Measurements from ENCODE around the gene UNC93B1. TPM values are rescaled to one million over a fixed set of nuclear protein-coding genes. Genes with fewer than 3 reads are reported as not detected.

UNC93B1 gene
- total and polyA plus RNA-seq, 2 of the 13 experiments (the other 11 are each of a cell fraction or from before 2014, with no cell fraction given), result 8.8 to 18.9 TPM

DNA sequence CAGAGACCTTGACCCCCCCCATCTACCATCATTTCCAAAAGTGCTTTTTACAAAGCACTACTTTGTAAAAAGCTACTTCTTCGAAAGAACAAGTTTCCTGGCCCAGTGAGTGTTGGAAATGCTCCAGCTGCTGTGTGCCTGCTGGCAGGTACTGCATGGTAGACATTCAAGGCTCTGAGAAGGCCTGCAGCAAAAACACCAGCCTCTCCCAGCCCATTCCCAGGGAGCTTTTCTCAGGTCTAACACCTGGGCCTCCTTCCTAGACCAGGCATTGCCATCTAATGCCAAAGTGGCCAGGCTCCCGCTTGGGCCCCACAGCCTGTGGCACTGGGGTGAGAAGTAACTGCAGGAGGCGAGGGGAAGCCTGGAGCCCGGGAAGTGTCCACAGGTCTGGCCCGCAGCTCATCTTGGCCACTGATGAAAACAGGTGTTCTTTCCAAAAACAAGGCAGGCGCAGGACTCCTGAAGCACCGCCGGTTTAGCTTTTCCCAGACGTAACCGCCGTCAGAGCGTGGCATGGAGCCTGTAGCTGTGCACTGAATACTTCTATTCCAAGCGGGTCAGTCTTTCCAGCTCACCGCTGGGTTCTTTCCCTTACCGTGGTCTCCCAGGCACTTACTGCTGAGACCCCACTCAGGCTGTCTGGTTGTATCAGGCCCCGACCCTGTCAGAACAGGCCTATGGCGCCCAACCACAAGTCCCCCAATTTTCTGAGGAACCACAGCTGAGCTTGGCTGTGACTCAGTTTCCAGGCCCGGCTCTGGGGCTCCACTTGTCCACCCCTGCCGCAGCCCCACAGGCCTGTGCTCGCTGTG, 33.7 kb upstream of the UNC93B1 start (continued):
- TF ChIP-seq SAP130 (CRISPR knock-in tag; IDR thresholded peaks at IDR 0.05; ENCODE audit: low read depth), result no peak
- TF ChIP-seq ZNF644 (CRISPR knock-in tag; IDR thresholded peaks at IDR 0.05; ENCODE audit: low read depth), result no peak
- no peak for TF ChIP-seq TAF15 (IDR thresholded peaks at IDR 0.05; ENCODE audit: low read depth, low read length, poor library complexity, severe bottlenecking)
- TF ChIP-seq ZNF547 (CRISPR knock-in tag; IDR thresholded peaks at IDR 0.05), result 0 out of 2 replicates have a peak, but pooled peaks have one; percentile 1
- no peak for TF ChIP-seq CAMTA2 (CRISPR knock-in tag; IDR thresholded peaks at IDR 0.05; ENCODE audit: borderline replicate concordance)
- no peak for TF ChIP-seq FOXA1 (IDR thresholded peaks at IDR 0.05)
- no peak for TF ChIP-seq FOXA1 (CRISPR knock-in tag; IDR thresholded peaks at IDR 0.05)
- TF ChIP-seq FIP1L1 (IDR thresholded peaks at IDR 0.05; ENCODE audit: borderline replicate concordance, insufficient read depth, low read depth, low read length), result no peak
- no peak for TF ChIP-seq FOXA3 (CRISPR knock-in tag; IDR thresholded peaks at IDR 0.05)
- no peak for TF ChIP-seq ZNF720 (CRISPR knock-in tag; IDR thresholded peaks at IDR 0.05)
- no peak for TF ChIP-seq CSRNP2 (CRISPR knock-in tag; conservative IDR thresholded peaks at IDR 0.05; ENCODE audit: low read depth)
- no peak for TF ChIP-seq ZKSCAN8 (CRISPR knock-in tag; IDR thresholded peaks at IDR 0.05; ENCODE audit: borderline replicate concordance)
- no peak for TF ChIP-seq ELF4 (CRISPR knock-in tag; IDR thresholded peaks at IDR 0.05; ENCODE audit: borderline replicate concordance)
- TF ChIP-seq SP140L (CRISPR knock-in tag; IDR thresholded peaks at IDR 0.05; ENCODE audit: borderline replicate concordance), result no peak
- no peak for TF ChIP-seq PAXIP1 (CRISPR knock-in tag; conservative IDR thresholded peaks at IDR 0.05)
- no peak for TF ChIP-seq HNRNPUL1 (IDR thresholded peaks at IDR 0.05; ENCODE audit: low read depth, low read length)
